ENCODE measurements around the gene EFL1.

The EFL1 gene

GRCh38 chr15:82122746-82123400 lies 139.7 kb downstream of the EFL1 start:
- no peak overlapping the region for H3K4me3 ChIP-seq (replicated peaks; ENCODE audit: low read depth, low read length)
- TF ChIP-seq, protein P1, sequence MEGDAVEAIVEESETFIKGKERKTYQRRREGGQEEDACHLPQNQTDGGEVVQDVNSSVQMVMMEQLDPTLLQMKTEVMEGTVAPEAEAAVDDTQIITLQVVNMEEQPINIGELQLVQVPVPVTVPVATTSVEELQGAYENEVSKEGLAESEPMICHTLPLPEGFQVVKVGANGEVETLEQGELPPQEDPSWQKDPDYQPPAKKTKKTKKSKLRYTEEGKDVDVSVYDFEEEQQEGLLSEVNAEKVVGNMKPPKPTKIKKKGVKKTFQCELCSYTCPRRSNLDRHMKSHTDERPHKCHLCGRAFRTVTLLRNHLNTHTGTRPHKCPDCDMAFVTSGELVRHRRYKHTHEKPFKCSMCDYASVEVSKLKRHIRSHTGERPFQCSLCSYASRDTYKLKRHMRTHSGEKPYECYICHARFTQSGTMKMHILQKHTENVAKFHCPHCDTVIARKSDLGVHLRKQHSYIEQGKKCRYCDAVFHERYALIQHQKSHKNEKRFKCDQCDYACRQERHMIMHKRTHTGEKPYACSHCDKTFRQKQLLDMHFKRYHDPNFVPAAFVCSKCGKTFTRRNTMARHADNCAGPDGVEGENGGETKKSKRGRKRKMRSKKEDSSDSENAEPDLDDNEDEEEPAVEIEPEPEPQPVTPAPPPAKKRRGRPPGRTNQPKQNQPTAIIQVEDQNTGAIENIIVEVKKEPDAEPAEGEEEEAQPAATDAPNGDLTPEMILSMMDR (IDR thresholded peaks at IDR 0.05; ENCODE audit: low read depth, low read length, missing control alignments) = no peak
- DNase-seq (ENCODE audit: extremely low read depth, low read depth) = peak; percentile 91

DNA sequence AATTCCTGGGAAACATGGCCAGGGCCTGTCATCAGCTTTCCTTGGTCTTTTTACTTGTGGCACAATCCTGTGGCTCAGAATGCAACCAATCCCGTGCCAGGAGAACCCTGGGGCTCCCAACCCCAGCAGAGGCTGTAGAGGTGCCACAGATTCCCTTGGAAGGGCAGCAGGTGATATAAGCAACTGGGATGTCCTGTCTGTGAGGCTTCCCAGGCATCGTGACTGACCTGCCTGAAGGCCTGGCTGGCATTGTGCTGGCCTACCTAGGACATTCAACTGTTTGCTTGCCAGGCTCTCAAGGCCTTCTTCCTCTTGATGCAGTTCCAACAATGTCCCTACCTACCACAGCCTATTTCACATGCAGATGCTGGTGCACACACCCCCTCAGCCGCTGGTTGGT lies 144.5 kb downstream of the EFL1 start:
- H3K4me3 ChIP-seq (replicated peaks; ENCODE audit: low read depth, low read length) = no peak overlapping the region
- TF ChIP-seq, protein P1 (IDR thresholded peaks at IDR 0.05; ENCODE audit: low read depth, low read length, missing control alignments) = no peak
- DNase-seq (ENCODE audit: extremely low read depth, low read depth) = no peak

- no peak for DNase-seq (ENCODE audit: extremely low read depth, low read depth)
- TF ChIP-seq, protein P1 (IDR thresholded peaks at IDR 0.05; ENCODE audit: low read depth, low read length, missing control alignments) = no peak
- H3K4me3 ChIP-seq (replicated peaks; ENCODE audit: low read depth, low read length) = no peak overlapping the region
Measured at GRCh38 chr15:82117296-82117695, 145.2 kb downstream of the EFL1 start.

DNA sequence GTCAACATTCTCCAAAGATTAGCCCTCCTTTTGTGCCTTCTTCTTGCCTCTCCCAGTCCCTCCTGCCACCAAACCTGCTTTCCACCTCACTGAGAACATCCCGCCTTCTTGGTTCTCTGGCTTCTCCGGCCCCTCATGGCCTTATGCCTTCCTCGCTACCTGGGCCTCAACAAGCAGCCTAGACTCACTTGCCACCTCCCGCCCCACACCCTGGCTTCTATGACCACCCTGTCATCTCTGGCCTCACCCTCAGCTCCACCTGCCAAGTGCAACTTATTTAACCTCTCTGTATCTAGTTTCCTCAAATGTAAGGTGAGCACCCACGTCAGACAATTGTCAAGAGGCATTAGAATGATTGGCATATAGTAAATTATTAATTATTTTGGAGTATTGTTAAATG lies 147.9 kb downstream of the EFL1 start:
- TF ChIP-seq, protein P1 (IDR thresholded peaks at IDR 0.05; ENCODE audit: low read depth, low read length, missing control alignments) = no peak
- DNase-seq (ENCODE audit: extremely low read depth, low read depth) = no peak
- no peak overlapping the region for H3K4me3 ChIP-seq (replicated peaks; ENCODE audit: low read depth, low read length)

DNA sequence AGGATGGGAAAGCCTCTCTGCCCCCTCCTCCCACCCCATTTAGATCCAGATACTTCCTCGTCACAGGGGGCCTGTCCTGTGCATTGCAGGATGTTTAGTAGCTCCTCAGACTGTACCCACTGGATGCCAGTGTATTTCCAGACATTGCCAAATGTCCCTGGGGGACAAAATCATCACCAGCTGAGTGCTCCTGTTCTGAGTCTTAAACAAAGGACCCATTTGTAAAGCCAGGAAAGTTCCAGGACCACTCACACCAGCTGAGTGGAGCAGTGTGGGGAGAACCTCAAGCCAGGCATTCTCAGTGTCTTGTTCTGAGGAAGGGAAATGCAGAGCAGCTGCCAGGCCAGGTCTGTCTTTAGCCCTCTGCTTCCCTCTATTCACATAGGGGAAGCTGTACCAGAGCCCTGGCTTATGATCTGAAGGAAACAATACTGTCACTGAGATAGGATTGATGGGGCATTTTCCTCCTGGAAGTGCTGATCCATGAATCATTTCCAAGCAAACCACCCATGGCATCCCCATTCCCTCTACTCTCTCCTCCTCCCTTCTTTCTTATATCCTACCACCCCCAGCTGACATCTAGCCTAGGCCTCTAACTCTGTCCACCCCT lies 149.3 kb downstream of the EFL1 start:
- TF ChIP-seq, protein P1 (IDR thresholded peaks at IDR 0.05; ENCODE audit: low read depth, low read length, missing control alignments) = no peak
- H3K4me3 ChIP-seq (replicated peaks; ENCODE audit: low read depth, low read length) = no peak overlapping the region
- no peak for DNase-seq (ENCODE audit: extremely low read depth, low read depth)

- DNase-seq (ENCODE audit: extremely low read depth, low read depth) = no peak
- H3K4me3 ChIP-seq (replicated peaks; ENCODE audit: low read depth, low read length) = no peak overlapping the region
- TF ChIP-seq, protein P1 (IDR thresholded peaks at IDR 0.05; ENCODE audit: low read depth, low read length, missing control alignments) = no peak
Measured at GRCh38 chr15:82111918-82112317, 150.6 kb downstream of the EFL1 start.
